ENCODE data around the gene NDST1. TPM values are rescaled to one million over a fixed set of nuclear protein-coding genes. Genes with fewer than 3 reads are reported as not detected.

NDST1 gene
- total and polyA plus RNA-seq, 10 donors = 6.1 to 360 (median 223) TPM

GRCh38 chr5:150527038-150527437 lies 19.1 kb downstream of the NDST1 start:
- 74 to 88% (median 85%) methylated on average over 7 to 8 of the region's 8 CpGs for WGBS, 5 donors
- no peaks in the 10 kb centered on the region for H3K27me3 ChIP-seq (replicated peaks in 1 of 7)
- TF ChIP-seq POLR2A (IDR thresholded peaks at IDR 0.05) = no peak
- no peak for TF ChIP-seq CTCF (IDR thresholded peaks at IDR 0.05 in 8 of 11, conservative IDR thresholded peaks at IDR 0.05 in 3 of 11)
- TF ChIP-seq POLR2AphosphoS5 (IDR thresholded peaks at IDR 0.05) = peak in 1 of 3 donors; percentile 11
- H3K4me1 ChIP-seq = peaks cover 12 to 96% (median 58%) of the 10 kb centered on the region in 6 donors
- peaks cover 0 to 97% (median 25%) of the 10 kb centered on the region in 6 donors for H3K36me3 ChIP-seq
- peak overlapping the region in 4 of 8 donors; percentile 30 to 78 (median 72) for H3K27ac ChIP-seq
- DNase-seq = no peak
- no peaks in the 10 kb centered on the region for H3K9me3 ChIP-seq
- no peak overlapping the region for H3K4me3 ChIP-seq
- intact Hi-C loops (cut with DNase I; ENCODE audit: low total_unique reads) = no loop called here

- Histone ChIP-seq H3K27ac (peak overlapping the region in 3 of 8 donors; percentile 26 to 69 (median 30)), H3K9me3 (no peaks in the 10 kb centered on the region), H3K36me3 (peaks cover 0 to 98% (median 26%) of the 10 kb centered on the region in 6 donors), H3K27me3 (replicated peaks in 1 of 7) (no peaks in the 10 kb centered on the region), H3K4me1 (peaks cover 12 to 96% (median 55%) of the 10 kb centered on the region in 6 donors), H3K4me3 (no peak overlapping the region)
- 87 to 98% (median 91%) methylated on average over 20 to 24 of the region's 24 CpGs for WGBS, 5 donors
- DNase-seq = no peak
- TF ChIP-seq CTCF (IDR thresholded peaks at IDR 0.05 in 8 of 11, conservative IDR thresholded peaks at IDR 0.05 in 3 of 11) (no peak), POLR2AphosphoS5 (IDR thresholded peaks at IDR 0.05) (peak; percentile 48 to 74 (median 48)), POLR2A (IDR thresholded peaks at IDR 0.05) (no peak)
- intact Hi-C loops (cut with DNase I; ENCODE audit: low total_unique reads) = no loop called here
These were observed 19.9 kb downstream of the NDST1 start for GRCh38 chr5:150527808-150528207.

GRCh38 chr5:150528924-150529546 lies 21.1 kb downstream of the NDST1 start:
- Histone ChIP-seq H3K4me3 (no peak overlapping the region), H3K36me3 (peaks cover 0 to 99% (median 36%) of the 10 kb centered on the region in 6 donors), H3K9me3 (no peaks in the 10 kb centered on the region), H3K4me1 (peaks cover 9 to 95% (median 50%) of the 10 kb centered on the region in 6 donors), H3K27me3 (replicated peaks in 1 of 7) (no peaks in the 10 kb centered on the region), H3K27ac (peak overlapping the region in 2 of 8 donors; percentile 70 to 75)
- intact Hi-C loops (cut with DNase I; ENCODE audit: low total_unique reads) = no loop called here
- WGBS, 5 donors = 55 to 74% (median 65%) methylated on average over 2 of the region's 2 CpGs
- TF ChIP-seq POLR2A (IDR thresholded peaks at IDR 0.05) = no peak
- TF ChIP-seq POLR2AphosphoS5 (IDR thresholded peaks at IDR 0.05) = no peak
- no peak for TF ChIP-seq CTCF (IDR thresholded peaks at IDR 0.05 in 8 of 11, conservative IDR thresholded peaks at IDR 0.05 in 3 of 11)
- DNase-seq = no peak

GRCh38 chr5:150529555-150529954 lies 21.6 kb downstream of the NDST1 start:
- intact Hi-C loops (cut with DNase I; ENCODE audit: low total_unique reads) = no loop called here
- H3K27me3 ChIP-seq (replicated peaks in 1 of 7) = no peaks in the 10 kb centered on the region
- peaks cover 7 to 95% (median 48%) of the 10 kb centered on the region in 6 donors for H3K4me1 ChIP-seq
- H3K27ac ChIP-seq = peak overlapping the region in 6 of 8 donors; percentile 27 to 75 (median 43)
- DNase-seq = no peak
- no peak overlapping the region for H3K4me3 ChIP-seq
- 70 to 85% (median 78%) methylated on average over 4 of the region's 4 CpGs for WGBS, 5 donors
- peaks cover 0 to 100% (median 42%) of the 10 kb centered on the region in 6 donors for H3K36me3 ChIP-seq
- no peak for TF ChIP-seq POLR2AphosphoS5 (IDR thresholded peaks at IDR 0.05)
- H3K9me3 ChIP-seq = no peaks in the 10 kb centered on the region

Measured in spleen (tissue), 11 donors.